Dedifferentiated amniotic fluid mesenchymal stem cell (primary cell): Measurements from ENCODE around the gene SH3YL1.
"Not testable (repeated sequence)": the region's sequence is repeated elsewhere in the genome, so short reads cannot be mapped to it uniquely, and the experiment has no call there.

ENCODE experiments used
- DNase-seq: peaks from one replicate; pipeline ENCODE4 v3.0.0-alpha.2; 2016; ENCODE audit errors: extremely low spot score

The SH3YL1 gene

DNA sequence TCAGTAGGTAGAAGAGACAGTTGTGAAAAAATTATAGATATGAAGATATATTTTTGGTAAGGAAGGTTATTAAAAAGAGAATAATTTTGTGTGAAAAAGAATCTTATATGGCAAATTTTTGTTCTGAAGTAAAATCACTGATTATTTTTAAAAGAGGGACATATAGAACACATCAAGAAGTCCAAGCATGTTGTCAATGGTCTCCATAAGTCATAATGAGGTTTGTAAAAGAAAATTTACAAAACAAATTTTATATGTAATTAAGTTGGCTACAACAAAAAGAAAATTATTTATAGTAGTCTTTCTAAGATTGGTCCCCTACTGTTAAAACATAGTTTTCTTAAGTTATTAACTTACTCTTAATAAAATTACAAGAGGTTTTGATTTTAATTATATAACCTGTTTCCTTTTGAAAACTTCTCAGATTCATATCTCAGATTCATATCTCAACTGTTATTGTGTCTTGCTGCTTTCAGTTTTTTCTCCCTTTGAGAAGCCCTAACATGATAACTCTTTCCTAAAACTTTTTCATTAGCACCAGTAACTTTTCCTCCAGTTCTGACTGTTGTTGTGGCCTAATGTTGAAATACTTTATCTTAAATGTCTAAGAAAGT lies 81.2 kb downstream of the SH3YL1 start:
- no peak for DNase-seq

DNA sequence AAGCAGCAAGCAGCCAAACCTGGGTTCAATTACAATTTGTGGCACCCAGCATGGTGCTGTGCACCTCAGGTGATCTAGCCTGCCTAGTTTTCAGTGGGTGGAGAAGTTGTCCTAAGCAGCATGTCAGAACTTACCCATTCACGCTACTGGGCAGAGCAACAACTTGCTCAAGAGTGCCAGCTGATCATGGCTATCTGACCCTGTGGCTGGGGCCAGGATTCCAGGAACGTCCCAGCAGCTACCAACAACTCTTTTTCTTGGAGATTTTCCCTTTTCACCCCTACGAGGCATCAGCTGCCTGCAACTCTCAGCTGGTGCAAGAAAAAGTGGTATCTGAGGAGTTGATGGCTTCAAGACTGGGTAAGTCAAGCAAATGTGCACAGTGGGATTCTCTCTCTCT lies 83.5 kb downstream of the SH3YL1 start:
- DNase-seq: no peak

- DNase-seq: no peak
Measured at GRCh38 chr2:179886-180285, 83.9 kb downstream of the SH3YL1 start.

GRCh38 chr2:177733-178132 lies 86.1 kb downstream of the SH3YL1 start:
- no peak for DNase-seq

DNA sequence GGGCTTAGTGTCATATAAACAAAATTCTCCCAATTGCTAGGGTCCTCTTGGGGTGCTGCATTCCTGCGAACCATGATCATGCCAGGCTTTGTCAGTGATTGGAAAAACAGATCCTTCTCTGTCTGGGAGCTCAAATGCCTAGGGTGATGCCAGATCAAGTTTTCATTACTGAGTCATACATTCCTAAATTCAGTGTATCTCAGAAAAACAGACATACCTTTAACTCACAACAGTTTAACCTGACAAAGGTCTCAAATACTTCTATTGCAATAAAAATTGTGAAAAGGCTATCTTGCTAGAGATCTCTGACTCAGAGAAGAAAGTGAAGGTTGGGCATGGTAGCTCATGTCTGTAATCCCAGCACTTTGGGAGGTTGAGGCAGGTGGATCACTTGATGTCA lies 86.9 kb downstream of the SH3YL1 start:
- DNase-seq: no peak

DNA sequence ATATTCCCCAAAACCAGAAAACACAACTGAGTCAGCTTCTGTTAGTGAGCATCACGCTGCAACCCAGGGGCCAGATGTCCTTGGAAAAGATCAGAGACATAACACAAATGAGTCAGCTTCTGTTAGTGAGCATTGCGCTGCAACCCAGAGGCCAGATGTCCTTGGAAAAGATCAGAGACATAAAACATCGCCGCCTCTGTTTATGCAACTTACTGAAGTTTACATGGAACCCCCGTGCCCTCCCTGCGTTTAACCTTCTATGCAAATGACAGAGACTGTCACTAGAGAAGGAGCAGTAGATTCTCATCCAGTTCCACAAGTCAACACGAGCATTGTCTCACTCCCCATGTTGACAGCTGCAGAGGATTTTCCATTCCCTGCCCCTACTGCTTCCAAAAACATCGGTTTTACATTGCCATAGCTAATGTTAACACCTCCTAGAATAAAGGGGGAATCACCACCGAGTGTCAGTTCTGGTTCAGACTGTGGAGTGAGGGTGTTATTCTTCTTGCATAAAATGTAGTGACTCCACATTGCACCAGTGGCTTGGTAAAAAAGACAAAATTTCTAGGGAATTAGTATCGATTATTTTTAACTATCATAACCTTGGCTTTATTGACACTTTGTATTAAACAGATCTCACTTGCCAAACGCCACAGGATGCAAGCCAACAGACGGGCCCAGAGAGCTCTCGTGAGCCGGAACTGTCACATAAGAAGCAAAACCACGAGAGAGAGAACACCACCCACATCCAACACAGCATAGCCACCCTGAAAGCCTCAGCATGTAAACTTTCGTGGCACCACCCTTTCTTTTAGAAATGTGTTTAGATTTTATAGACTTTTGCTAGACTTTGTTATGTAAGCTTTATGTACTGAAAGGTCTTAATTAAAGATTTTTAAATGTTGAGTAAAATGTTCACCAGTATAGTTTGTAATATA lies 87.7 kb downstream of the SH3YL1 start:
- DNase-seq: no peak

GRCh38 chr2:175161-175786 lies 88.6 kb downstream of the SH3YL1 start:
- no peak for DNase-seq

DNA sequence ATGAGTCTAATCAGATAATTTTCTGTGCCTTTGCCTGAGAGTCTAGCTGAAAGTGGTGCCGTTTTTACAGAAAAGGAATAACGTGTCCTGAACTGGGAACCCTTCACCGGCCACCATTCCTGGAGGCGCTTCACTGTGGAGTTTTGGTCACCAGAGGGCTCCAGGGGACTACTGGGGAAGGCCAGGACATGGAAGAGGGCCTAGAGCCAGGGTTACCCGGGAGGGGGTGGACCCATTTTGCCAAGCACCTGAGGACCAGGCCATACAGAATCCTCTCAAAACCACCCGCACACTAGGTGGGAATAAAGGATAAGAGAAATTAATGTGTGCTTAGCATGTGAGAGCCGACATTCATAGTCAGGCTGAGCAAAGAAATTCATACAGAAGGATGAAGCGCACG lies 91.7 kb downstream of the SH3YL1 start:
- DNase-seq: not testable (repeated sequence)

DNA sequence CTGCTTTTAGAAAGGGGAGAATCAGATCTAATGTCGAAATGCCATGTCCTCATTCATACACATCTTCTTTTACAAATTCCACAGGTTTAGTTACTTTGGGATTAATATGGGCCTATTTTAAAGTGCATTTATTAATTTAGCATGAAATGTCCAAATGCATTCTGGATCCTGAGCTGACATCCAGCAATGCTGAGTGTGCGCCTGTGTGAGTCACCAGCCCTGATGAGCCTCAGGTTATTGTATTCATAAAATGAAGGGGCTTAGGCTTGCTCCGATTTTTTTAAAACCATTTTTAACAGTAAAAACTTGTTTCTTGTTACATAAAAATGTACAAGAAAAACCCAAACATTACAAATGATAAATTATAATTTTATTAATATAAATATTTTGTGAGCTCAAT lies 94.1 kb downstream of the SH3YL1 start:
- no peak for DNase-seq
